HCT116 (cell line): Measurements from ENCODE around the gene EXOC6B. TPM values are rescaled to one million over a fixed set of nuclear protein-coding genes. Genes with fewer than 3 reads are reported as not detected.

Experiments
- ATAC-seq: fragments of 200-7000 bp; cut with Tn5 transposase; 2 replicates; pipeline ENCODE4 v1.9.1; 2020; ENCODE audit warnings: mild to moderate bottlenecking, moderate library complexity
- BruUV-seq: library from RNA; stranded (reverse); fragments of 400-500 nt; replicated peaks from 2 replicates; lab custom pipeline; 2021; lab: Mats Ljungman, UMichigan
- CTCF ChIA-PET: fragments of 300-600 bp; sonication (Branson Sonifier 250); formaldehyde crosslinking; loops from one replicate; lab custom pipeline; 2021; ENCODE audit warnings: antibody characterized with exemption; lab: Charles Lee
- POLR2A ChIA-PET: fragments of 300-600, 350-600 bp; sonication (Branson Sonifier 250); formaldehyde crosslinking; loops from one replicate; lab custom pipeline; 2021; ENCODE audit warnings: antibody characterized with exemption; lab: Charles Lee
- RAD21 ChIA-PET, 2 experiments: fragments of 300-600 bp; sonication (Branson Sonifier 250); formaldehyde crosslinking; loops; one replicate each; lab custom pipeline; 2023; ENCODE audit warnings: low total read pairs in 2 of 2; ENCODE audit not compliant: uncharacterized antibody in 2 of 2, unreplicated experiment in 2 of 2, low non-redundant PET in 1 of 2; lab: Charles Lee
- DNase-seq: peaks from one replicate; pipeline ENCODE4 v3.0.0-alpha.2; 2010; ENCODE audit warnings: low read depth, low spot score
- H2AFZ ChIP-seq: fragments of 200-600 bp; shearing (Covaris generic), sonication (generic); 2 replicates; pipeline ENCODE4 v1.6.1; 2017; ENCODE audit warnings: low read depth, mixed run types, mixed read lengths, antibody characterized with exemption, low read length; ENCODE audit not compliant: poor library complexity, severe bottlenecking
- H3K27ac ChIP-seq: 2 replicates; pipeline ENCODE4 v1.5.1; 2012; ENCODE audit warnings: low read depth, low read length
- H3K27me3 ChIP-seq: fragments of 200-600 bp; sonication (generic); 2 replicates; pipeline ENCODE4 v1.6.1; 2016; ENCODE audit warnings: mixed run types, low read length, mixed read lengths; ENCODE audit not compliant: insufficient read depth
- H3K36me3 ChIP-seq, 2 experiments: fragments of 200-500 bp in 1 of 2; fragments of 200-600 bp in 1 of 2; sonication (Bioruptor generic) in 1 of 2; sonication (generic) in 1 of 2; 2 replicates each; pipeline versions ENCODE4 v1.5.1 to v1.6.1; 2014 to 2016; ENCODE audit warnings: low read length in 2 of 2, inconsistent platforms in 1 of 2, mixed read lengths in 1 of 2, mixed run types in 1 of 2; ENCODE audit not compliant: insufficient read depth in 2 of 2, control insufficient read depth in 1 of 2
- H3K4me1 ChIP-seq, 2 experiments: fragments of 200-600 bp in 1 of 2; sonication (generic) in 1 of 2; 2 replicates each; pipeline versions ENCODE4 v1.5.1 to v1.6.1; 2012 to 2017; ENCODE audit warnings: low read length in 2 of 2, inconsistent platforms in 1 of 2, mild to moderate bottlenecking in 1 of 2, mixed read lengths in 1 of 2, mixed run types in 1 of 2, moderate library complexity in 1 of 2; ENCODE audit not compliant: insufficient read depth in 2 of 2, control insufficient read depth in 1 of 2
- H3K4me2 ChIP-seq: fragments of 200-600 bp; sonication (generic); 2 replicates; pipeline ENCODE4 v1.6.1; 2017; ENCODE audit warnings: mixed run types, low read length, mixed read lengths
- H3K4me3 ChIP-seq, 2 experiments: fragments of 200-600 bp in 1 of 2; sonication (generic) in 1 of 2; replicated peaks in 1 of 2; 2 replicates each; pipeline ENCODE4 v1.5.1; 2011 to 2016; ENCODE audit warnings: low read length in 2 of 2, control low read depth in 1 of 2, low read depth in 1 of 2, mild to moderate bottlenecking in 1 of 2, mixed read lengths in 1 of 2, mixed run types in 1 of 2
- H3K79me2 ChIP-seq: fragments of 200-600 bp; sonication (generic); 2 replicates; pipeline ENCODE4 v1.6.1; 2017; ENCODE audit warnings: mild to moderate bottlenecking, mixed run types, low read length, moderate library complexity, mixed read lengths; ENCODE audit not compliant: insufficient read depth
- H3K9ac ChIP-seq: fragments of 200-600 bp; sonication (generic); 2 replicates; pipeline ENCODE4 v1.6.1; 2016; ENCODE audit warnings: low read length, mixed read lengths
- H3K9me2 ChIP-seq: fragments of 200-600 bp; sonication (generic), shearing (Covaris generic); 2 replicates; pipeline ENCODE4 v1.6.1; 2017; ENCODE audit warnings: mixed run types, mild to moderate bottlenecking, moderate library complexity; ENCODE audit not compliant: insufficient read depth
- H3K9me3 ChIP-seq, 2 experiments: fragments of 200-500 bp in 1 of 2; fragments of 200-600 bp in 1 of 2; sonication (Bioruptor generic) in 1 of 2; sonication (generic) in 1 of 2; 2 replicates each; pipeline ENCODE4 v1.6.1; 2014 to 2017; ENCODE audit warnings: low read length in 2 of 2, mixed read lengths in 2 of 2, inconsistent platforms in 1 of 2, low read depth in 1 of 2, mild to moderate bottlenecking in 1 of 2, mixed run types in 1 of 2, moderate library complexity in 1 of 2; ENCODE audit not compliant: control insufficient read depth in 1 of 2, insufficient read depth in 1 of 2
- H4K20me1 ChIP-seq: fragments of 200-600 bp; sonication (generic), shearing (Covaris generic); 2 replicates; pipeline ENCODE4 v1.6.1; 2017; ENCODE audit warnings: mixed run types, mild to moderate bottlenecking, moderate library complexity; ENCODE audit not compliant: insufficient read depth
- ATF3 ChIP-seq: IDR thresholded peaks from 2 replicates; pipeline ENCODE4 v1.6.1; 2012
- CBX3 ChIP-seq: IDR thresholded peaks from 2 replicates; pipeline ENCODE4 v1.6.1; 2012; ENCODE audit warnings: low read depth
- CEBPB ChIP-seq: IDR thresholded peaks from 2 replicates; pipeline ENCODE4 v1.6.1; 2012; ENCODE audit warnings: low read depth
- FOSL1 ChIP-seq: IDR thresholded peaks from 2 replicates; pipeline ENCODE4 v1.6.1; 2012; ENCODE audit warnings: low read depth
- POLR2AphosphoS5 ChIP-seq: IDR thresholded peaks from 2 replicates; pipeline ENCODE4 v1.6.1; 2011; ENCODE audit warnings: mild to moderate bottlenecking, low read depth, low read length, moderate library complexity
- RAD21 ChIP-seq: IDR thresholded peaks from 2 replicates; pipeline ENCODE4 v1.6.1; 2012; ENCODE audit warnings: low read depth, mild to moderate bottlenecking
- SRF ChIP-seq: IDR thresholded peaks from 2 replicates; pipeline ENCODE4 v1.6.1; 2012; ENCODE audit warnings: low read depth
- YY1 ChIP-seq: IDR thresholded peaks from 2 replicates; pipeline ENCODE4 v1.6.1; 2011; ENCODE audit warnings: low read length, low read depth, moderate library complexity, mild to moderate bottlenecking; ENCODE audit not compliant: insufficient replicate concordance; ENCODE audit errors: extremely low read depth
- ZNF274 ChIP-seq: fragments of 200-500 bp; sonication (Bioruptor generic); IDR thresholded peaks from 2 replicates; pipeline ENCODE4 v1.6.1; 2014; ENCODE audit warnings: mild to moderate bottlenecking, low read depth, low read length, inconsistent platforms
- intact Hi-C: fragments of 100-400 bp; cut with micrococcal nuclease; formaldehyde crosslinking; loops from 2 replicates; pipeline ENCODE4 v1.10.0; 2022
- total RNA-seq: library from RNA; stranded (reverse); gene quantifications from one replicate; pipeline ENCODE4 v1.2.1, GENCODE V29; 2021; ENCODE audit not compliant: unreplicated experiment

EXOC6B gene
- total RNA-seq, 1 experiment from 2014 or later = 25.4 TPM

GRCh38 chr2:72676341-72677025 is 149.3 kb downstream of the EXOC6B start:
- ChIA-PET CTCF (no interaction called here), RAD21 (no interaction called here), POLR2A (no interaction called here)
- Histone ChIP-seq H3K4me1 (no peaks in the 10 kb centered on the region), H3K36me3 (no peaks in the 10 kb centered on the region), H3K4me3 (no peak overlapping the region), H3K9ac (no peak overlapping the region), H2AFZ (no peak overlapping the region), H3K27ac (no peak overlapping the region), H3K4me2 (no peak overlapping the region), H3K9me3 (no peaks in the 10 kb centered on the region), H3K9me2 (no peaks in the 10 kb centered on the region), H4K20me1 (no peaks in the 10 kb centered on the region), H3K27me3 (no peaks in the 10 kb centered on the region), H3K79me2 (no peaks in the 10 kb centered on the region)
- ATAC-seq = no peak
- BruUV-seq = no TSS peak
- intact Hi-C loops = no loop called here
- TF ChIP-seq SRF (no peak), YY1 (no peak), CBX3 (no peak), FOSL1 (no peak), ATF3 (no peak), CEBPB (no peak), ZNF274 (no peak), RAD21 (no peak), POLR2AphosphoS5 (no peak)
- no peak for DNase-seq
